GM19043 (cell line): ENCODE results near the gene SPATA6.
"Not testable (repeated sequence)": the region's sequence is repeated elsewhere in the genome, so short reads cannot be mapped to it uniquely, and the experiment has no call there.

Experiments
- ATAC-seq: cut with Tn5 transposase; IDR thresholded peaks from one replicate; pipeline ENCODE4 v1.9.1; 2021; ENCODE audit warnings: low read depth; ENCODE audit not compliant: unreplicated experiment

The SPATA6 gene

DNA sequence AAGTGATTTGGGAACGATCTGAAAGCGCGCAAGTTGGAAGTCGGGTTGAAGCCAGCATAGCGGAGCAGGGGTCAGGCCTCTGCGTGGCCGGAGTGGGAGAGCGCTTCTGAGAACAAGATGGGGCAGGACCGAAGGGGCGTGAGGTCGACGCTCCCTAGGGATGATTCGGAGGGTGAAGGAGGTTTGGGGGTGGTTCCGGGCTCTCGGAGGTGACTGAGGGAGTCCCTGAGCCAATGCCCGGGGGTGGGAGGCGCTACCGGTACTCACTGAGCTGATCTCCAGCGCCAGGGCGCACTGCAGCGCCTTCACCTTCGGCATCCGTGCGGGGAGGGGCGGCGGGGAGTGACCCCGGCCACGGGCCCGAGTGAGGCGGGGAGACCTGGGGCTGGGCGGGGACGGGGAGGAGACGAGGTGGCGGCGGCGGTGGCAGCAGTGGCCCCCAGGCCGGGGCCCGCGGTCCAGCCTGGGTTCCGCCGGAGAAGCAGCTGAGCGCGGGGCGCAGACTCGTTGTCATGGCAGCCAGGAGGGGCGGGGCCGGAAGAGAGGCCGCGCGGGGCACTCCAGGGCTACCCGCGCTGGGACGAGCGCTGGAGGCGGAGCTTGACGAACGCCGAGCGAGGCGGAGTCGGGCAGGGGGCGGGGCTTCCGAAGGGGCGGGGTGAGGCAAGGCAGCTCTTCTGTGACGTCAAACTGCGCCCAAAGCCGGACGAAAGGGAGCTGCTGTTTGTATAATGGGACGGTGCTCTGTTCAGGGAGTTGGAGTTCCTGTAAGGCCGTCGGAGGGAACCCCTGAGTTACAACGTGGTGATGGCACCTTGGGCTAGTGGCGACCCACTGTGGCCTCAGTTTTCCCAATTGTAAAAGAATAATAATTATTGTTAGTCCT is at the start of gene SPATA6:
Gene SPATA6, minus strand, starts transcription at position 514 of the 886 bp plus-strand sequence. Its CDS starts 196 bp downstream, at position 318.
- peak; percentile 97 for ATAC-seq

DNA sequence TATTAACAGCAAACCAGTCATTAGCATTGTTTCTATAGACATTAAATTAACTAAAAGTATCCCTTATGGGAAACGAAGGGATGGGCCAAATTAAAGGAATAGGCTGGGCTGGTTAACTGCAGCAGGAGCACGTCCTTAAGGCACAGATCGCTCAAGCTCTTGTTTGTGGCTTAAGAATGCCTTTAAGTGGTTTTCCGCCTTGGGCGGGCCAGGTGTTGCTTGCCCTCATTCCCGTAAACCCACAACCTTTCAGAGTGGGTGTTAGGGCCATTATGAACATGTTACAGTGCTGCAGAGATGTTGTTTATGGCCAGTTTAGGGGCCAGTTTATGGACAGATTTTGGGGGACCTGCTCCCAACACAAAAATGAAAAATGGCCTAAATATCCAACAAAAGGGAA is 47.9 kb upstream of the SPATA6 start:
- ATAC-seq, result not testable (repeated sequence)

DNA sequence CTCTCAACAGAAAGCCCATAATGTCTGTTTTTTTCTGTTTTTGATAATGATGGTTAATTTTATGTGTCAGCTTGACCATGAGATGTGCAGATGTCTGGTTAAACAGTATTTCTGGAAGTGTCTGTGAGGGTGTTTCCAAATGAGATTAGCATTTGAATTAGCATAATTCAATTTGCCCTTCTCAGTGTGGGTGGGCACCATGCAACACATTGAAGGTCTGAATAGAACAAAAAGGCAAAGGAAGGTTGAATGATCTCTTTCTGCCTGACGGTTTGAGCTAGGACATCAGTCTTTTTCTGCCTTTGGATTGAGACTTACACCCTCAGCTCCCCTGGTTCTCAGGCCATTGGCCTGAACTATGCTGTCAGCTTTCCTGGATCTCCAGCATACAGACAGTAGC is 34.9 kb upstream of the SPATA6 start:
- ATAC-seq, result no peak

DNA sequence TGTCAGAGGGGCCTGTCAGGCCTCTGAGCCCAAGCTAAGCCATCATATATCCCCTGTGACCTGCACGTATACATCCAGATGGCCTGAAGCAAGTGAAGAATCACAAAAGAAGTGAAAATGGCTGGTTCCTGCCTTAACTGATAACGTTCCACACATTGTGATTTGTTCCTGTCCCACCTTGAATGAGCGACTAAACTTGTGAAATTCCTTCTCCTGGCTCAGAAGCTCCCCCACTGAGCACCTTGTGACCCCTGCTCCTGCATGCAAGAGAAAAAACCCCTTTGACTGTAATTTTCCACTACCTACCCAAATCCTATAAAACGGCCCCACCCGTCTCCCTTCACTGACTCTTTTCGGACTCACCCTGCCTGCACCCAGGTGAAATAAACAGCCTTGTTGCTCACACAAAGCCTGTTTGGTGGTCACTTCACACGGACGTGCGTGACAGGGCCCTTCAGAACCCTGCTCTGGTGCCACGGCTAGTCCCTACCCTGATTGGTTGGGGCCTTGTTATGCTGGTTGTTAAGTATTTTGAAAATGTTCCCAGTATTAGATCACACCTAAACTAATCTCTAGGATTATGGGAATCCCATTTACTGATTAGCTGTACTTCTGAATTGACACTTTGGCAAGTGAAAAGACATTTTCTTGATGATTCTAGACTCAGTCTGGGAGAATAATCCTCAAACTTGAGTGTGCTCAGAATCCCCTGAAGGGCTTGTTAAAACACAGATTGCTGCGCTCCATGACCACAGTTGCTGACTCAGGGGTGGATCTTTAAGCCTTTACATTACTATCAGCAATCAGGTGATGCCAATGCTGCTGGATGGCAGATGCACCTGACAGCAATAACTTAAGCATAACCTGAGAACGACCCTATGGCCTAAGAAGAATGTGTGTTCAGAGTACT is 28.8 kb upstream of the SPATA6 start:
- no peak for ATAC-seq

DNA sequence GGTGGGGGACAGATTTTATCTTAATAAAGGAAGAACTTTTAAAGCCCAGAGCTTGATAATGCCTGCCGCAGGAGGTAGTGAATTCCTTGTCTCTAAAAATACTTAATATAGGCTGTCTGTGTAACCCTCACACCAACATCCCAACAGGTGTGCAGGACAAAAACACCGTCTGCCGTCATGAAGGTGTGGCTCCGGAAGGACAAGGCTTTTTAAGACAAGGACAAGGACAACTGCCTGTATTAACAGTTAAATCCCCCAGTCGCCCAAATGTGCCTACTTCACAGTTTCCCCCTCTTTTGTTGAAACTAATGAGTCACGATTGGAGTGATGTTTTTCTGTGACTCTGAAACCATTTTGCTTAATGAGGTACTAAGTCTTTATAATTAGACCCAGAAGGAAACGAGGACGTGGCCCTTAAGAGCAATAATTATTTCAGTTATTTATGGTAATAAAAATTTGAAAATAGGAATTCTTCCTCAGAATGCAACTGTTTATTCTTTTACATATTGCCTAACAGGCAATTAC is 27.3 kb upstream of the SPATA6 start:
- no peak for ATAC-seq

DNA sequence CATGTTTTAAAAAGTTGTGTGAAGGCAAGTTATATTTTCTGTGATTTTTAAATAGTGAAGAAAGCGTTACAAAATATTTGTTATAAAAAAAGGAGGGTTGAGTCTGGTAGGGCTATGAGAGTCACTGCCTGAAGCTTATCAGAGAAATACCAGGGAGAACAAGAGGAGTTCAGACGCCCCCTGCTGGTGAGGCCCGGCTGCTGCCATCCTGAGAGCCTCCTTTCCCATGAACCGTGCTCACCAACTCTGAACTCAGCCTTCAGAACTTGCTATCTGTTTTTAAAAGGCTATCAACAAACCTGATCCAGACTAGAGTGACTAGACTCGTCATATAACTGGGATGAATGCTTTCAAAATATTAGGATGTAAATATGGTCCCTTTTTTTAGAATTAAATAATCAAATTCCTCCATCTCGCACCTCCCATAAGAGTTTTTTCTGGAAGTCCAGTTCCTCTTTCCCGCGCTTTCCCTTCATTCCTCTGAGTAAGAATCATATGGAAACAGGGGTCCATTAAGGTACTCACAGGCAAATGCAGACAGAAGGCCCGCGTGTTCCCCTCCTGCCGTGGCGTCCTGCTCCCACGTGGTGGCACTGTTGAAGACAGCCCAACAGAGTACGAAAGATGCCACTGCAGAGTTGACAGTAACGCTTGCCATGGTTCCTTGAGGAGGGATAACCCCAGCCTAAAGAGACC is 26.2 kb upstream of the SPATA6 start:
- peak; percentile 84 for ATAC-seq

- ATAC-seq, result no peak
Measured at GRCh38 chr1:48495911-48496310, 23.9 kb upstream of the SPATA6 start.

GRCh38 chr1:48495166-48495565 is 23.2 kb upstream of the SPATA6 start:
- no peak for ATAC-seq

GRCh38 chr1:48493970-48494769 is 22.2 kb upstream of the SPATA6 start:
- no peak for ATAC-seq

DNA sequence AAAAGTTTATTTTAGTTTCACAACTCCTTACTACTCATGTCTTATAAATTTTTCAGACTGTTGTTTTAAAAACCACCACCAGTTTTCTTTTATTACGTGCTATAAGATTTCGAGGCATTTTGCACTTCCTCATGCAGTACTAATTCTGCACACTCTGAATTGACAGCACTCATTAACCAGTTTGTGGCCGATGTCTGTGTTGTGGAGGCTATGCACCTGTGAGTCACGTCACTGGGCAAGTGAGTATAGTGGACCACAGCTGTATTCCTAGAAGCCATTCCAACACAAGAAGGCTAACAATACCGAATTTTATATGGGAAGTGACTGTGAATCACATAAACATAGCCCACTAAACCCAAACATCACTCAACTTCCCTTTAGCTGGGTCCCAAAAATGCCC is 21.0 kb upstream of the SPATA6 start:
- no peak for ATAC-seq

DNA sequence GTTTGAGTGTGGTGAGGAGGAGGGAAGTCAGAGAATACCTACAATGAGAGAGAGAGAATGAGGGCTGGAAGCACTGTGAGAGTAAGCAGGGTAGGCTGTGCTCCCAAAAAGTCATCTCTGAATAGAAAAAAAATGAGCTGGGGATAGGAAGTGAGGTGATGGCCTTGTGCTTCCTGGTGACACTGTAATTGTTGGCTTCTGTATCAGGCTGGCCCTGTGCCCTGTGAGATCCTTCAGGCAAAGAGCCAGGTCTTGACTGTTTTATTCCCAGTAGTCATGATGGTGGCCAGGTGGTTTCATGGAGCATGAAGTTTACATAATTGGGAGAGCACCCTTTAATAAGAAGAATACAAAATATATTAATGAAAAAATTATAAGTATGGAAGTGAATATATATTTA is 20.4 kb upstream of the SPATA6 start:
- ATAC-seq, result no peak

DNA sequence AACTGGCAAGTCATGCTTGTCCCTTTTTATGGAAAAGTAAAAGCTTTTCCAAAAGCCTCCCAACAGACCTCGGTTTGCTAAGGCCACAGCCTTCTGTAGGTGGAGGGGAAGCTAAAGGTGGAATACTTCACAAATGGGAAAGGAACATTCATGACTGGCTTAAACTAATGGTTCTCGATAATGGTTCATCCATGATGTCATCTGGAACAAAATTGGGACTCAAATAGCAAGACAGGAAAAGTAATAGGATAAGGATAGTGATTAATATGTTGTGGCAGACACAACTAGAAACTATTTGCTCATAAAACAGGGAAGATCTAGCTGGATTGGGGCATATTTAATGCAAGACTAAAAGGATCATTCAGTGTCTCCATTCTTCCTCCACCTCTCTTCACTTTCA is 16.7 kb upstream of the SPATA6 start:
- no peak for ATAC-seq

- no peak for ATAC-seq
Measured at GRCh38 chr1:48480504-48480903, 8.5 kb upstream of the SPATA6 start.

DNA sequence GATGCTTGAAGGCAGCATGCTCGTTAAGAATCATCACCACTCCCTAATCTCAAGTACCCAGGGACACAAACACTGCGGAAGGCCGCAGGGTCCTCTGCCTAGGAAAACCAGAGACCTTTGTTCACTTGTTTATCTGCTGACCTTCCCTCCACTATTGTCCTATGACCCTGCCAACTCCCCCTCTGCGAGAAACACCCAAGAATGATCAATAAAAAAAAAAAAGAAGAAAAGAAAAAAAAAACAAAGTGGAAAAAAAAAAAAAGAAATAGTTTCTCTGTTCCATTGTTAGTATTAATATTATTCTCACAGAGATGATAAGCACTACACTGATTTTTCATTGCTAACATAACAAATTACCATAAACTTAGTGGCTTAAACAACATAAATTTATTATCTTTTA is 8.0 kb upstream of the SPATA6 start:
- ATAC-seq, result not testable (repeated sequence)

- ATAC-seq, result no peak
Measured at GRCh38 chr1:48472638-48473037, 634 bp upstream of the SPATA6 start.

GRCh38 chr1:48470950-48471690 is 884 bp downstream of the SPATA6 start:
- ATAC-seq, result no peak

DNA sequence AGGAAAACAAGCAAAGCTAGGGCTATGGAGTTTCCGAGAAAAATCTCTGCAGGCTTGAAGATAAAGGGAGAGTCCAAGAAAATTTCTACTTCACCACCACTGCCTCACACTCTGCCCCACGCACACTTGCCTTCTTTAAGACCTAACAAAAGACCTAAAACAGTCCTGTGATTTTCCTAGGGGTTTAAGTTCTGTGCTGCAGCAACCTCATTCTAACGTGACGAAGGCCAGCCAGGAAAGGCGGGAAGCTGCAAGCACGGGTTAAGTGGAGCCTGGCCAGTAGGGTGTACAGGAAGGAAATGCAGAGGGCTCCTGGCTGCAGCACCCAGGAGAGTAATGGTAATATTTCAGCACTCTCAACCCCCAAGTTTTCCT is 1.5 kb downstream of the SPATA6 start:
- no peak for ATAC-seq

- ATAC-seq, result no peak
Measured at GRCh38 chr1:48469616-48470480, 2.2 kb downstream of the SPATA6 start.
